HFF-Myc (cell line): ENCODE data around the gene MDFIC2.

Experiments
- DNase-seq: peaks from one replicate; pipeline ENCODE4 v3.0.0-alpha.2; 2011; ENCODE audit warnings: low read depth; ENCODE audit errors: extremely low read depth
- H3K4me3 ChIP-seq: replicated peaks from 2 replicates; pipeline ENCODE4 v1.5.1; 2011; ENCODE audit warnings: low read depth, mild to moderate bottlenecking, control low read depth, low read length
- CTCF ChIP-seq: IDR thresholded peaks from 2 replicates; pipeline ENCODE4 v1.5.1; 2012; ENCODE audit warnings: mild to moderate bottlenecking, low read depth, low read length, control low read depth; ENCODE audit errors: missing control alignments

Gene MDFIC2

GRCh38 chr3:70245746-70246525 is 66.5 kb downstream of the MDFIC2 start:
- DNase-seq: no peak
- TF ChIP-seq CTCF: no peak
- no peak overlapping the region for H3K4me3 ChIP-seq

GRCh38 chr3:70244422-70244821 is 68.0 kb downstream of the MDFIC2 start:
- DNase-seq: no peak
- no peak overlapping the region for H3K4me3 ChIP-seq
- no peak for TF ChIP-seq CTCF

DNA sequence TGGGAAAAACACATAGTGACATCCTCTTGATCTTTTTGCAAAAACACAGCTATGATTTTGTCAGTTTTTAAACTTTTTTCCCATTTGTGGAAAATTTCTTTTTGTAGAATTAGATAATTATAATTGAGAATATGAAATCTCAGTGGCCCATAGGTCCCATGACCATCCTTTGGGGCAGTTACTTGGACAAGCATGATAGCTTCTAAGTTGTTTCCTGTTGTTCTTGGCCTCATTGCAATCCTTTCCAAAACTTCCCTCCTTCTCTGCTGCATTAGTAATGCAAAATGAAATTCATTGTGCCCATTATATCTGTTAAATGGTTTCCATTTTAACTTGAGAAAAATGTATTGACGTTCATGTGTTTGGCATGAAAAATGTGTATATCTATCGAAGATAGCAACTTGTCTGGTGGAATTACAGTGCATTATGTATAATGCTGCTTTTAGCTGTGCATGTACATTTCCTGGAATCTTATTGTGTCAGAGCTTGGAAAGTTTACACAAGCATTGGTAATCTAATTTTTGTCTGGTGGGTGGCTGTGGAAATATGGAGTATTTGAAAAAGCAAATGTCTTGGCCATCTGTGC is 70.0 kb downstream of the MDFIC2 start:
- TF ChIP-seq CTCF: no peak
- DNase-seq: no peak
- no peak overlapping the region for H3K4me3 ChIP-seq

GRCh38 chr3:70233812-70234211 is 78.6 kb downstream of the MDFIC2 start:
- no peak overlapping the region for H3K4me3 ChIP-seq
- no peak for DNase-seq
- no peak for TF ChIP-seq CTCF

- no peak for TF ChIP-seq CTCF
- no peak overlapping the region for H3K4me3 ChIP-seq
- no peak for DNase-seq
Observed at GRCh38 chr3:70233112-70233511, 79.3 kb downstream of the MDFIC2 start.

- no peak for TF ChIP-seq CTCF
- H3K4me3 ChIP-seq: no peak overlapping the region
Observed at GRCh38 chr3:70231266-70231701, 81.2 kb downstream of the MDFIC2 start.

More at GRCh38 chr3:70231266-70231701, 81.2 kb downstream of the MDFIC2 start:
- no peak for DNase-seq
